H1 (cell line): ENCODE data around the gene RAB24. TPM values are rescaled to one million over a fixed set of nuclear protein-coding genes. Genes with fewer than 3 reads are reported as not detected.
A peak's percentile ranks its signal among the peaks of the same experiment; 100 is the strongest.

Experiments used
- CTCF ChIA-PET: fragments of 300-600 bp; sonication (Branson Sonifier 250); formaldehyde crosslinking; loops from one replicate; lab custom pipeline; 2021; ENCODE audit not compliant: partially characterized antibody; lab: Charles Lee
- POLR2A ChIA-PET: fragments of 300-600 bp; sonication (Branson Sonifier 250); formaldehyde crosslinking; loops from one replicate; lab custom pipeline; 2021; ENCODE audit warnings: inconsistent platforms; ENCODE audit not compliant: partially characterized antibody; lab: Charles Lee
- DNase-seq, 2 experiments: peaks; one replicate each; pipeline versions ENCODE4 v3.0.0 to v3.0.0-alpha.2; 2010 to 2022; ENCODE audit warnings: low spot score in 2 of 2, low read depth in 1 of 2, mixed read lengths in 1 of 2
- FAIRE-seq: peaks from 2 replicates; lab custom pipeline; 2011; peaks lifted over from hg19 to GRCh38; lab: Jason Lieb, UNC
- H2AFZ ChIP-seq: 2 replicates; pipeline ENCODE4 v1.8.1; 2012; ENCODE audit warnings: low read length, inconsistent platforms
- H2AK5ac ChIP-seq: 2 replicates; pipeline ENCODE4 v1.6.1; 2013; ENCODE audit warnings: low read depth, low read length
- H2BK120ac ChIP-seq: replicated peaks from 2 replicates; pipeline ENCODE3; 2013; ENCODE audit warnings: low read depth, low read length, inconsistent platforms
- H2BK12ac ChIP-seq: 2 replicates; pipeline ENCODE4 v1.6.1; 2013; ENCODE audit warnings: low read depth, low read length
- H2BK15ac ChIP-seq: 2 replicates; pipeline ENCODE4 v1.6.1; 2013; ENCODE audit warnings: low read length
- H2BK20ac ChIP-seq: 2 replicates; pipeline ENCODE4 v1.6.1; 2013; ENCODE audit warnings: low read length
- H2BK5ac ChIP-seq: 2 replicates; pipeline ENCODE4 v1.6.1; 2013; ENCODE audit warnings: low read depth, low read length
- H3K14ac ChIP-seq: 2 replicates; pipeline ENCODE4 v1.6.1; 2013; ENCODE audit warnings: inconsistent platforms; ENCODE audit not compliant: insufficient read length
- H3K18ac ChIP-seq: 2 replicates; pipeline ENCODE4 v1.6.1; 2013; ENCODE audit warnings: low read length; ENCODE audit errors: extremely low read depth
- H3K23ac ChIP-seq: 2 replicates; pipeline ENCODE4 v1.6.1; 2013; ENCODE audit warnings: inconsistent platforms; ENCODE audit not compliant: insufficient read length
- H3K23me2 ChIP-seq: 2 replicates; pipeline ENCODE4 v1.6.1; 2013; ENCODE audit warnings: low read depth, low read length
- H3K27ac ChIP-seq: 2 replicates; pipeline ENCODE4 v1.6.1; 2011; ENCODE audit warnings: low read depth, low read length, inconsistent platforms
- H3K27me3 ChIP-seq, 4 experiments: replicated peaks in 1 of 4; 1 replicate in 1 of 4; 2 replicates in 3 of 4; pipeline versions ENCODE4 v1.6.1 to v1.8.1; 2011 to 2013; ENCODE audit warnings: low read length in 3 of 4, mild to moderate bottlenecking in 3 of 4, inconsistent platforms in 2 of 4, mixed read lengths in 2 of 4, moderate library complexity in 1 of 4; ENCODE audit not compliant: control insufficient read depth in 3 of 4, insufficient read depth in 3 of 4; ENCODE audit errors: extremely low read depth in 1 of 4
- H3K36me3 ChIP-seq, 4 experiments: 2 replicates each; pipeline versions ENCODE4 v1.6.1 to v1.8.1; 2011 to 2013; ENCODE audit warnings: mild to moderate bottlenecking in 4 of 4, low read length in 3 of 4, moderate library complexity in 2 of 4, control low read depth in 1 of 4, inconsistent platforms in 1 of 4; ENCODE audit not compliant: insufficient read depth in 4 of 4, control insufficient read depth in 2 of 4
- H3K4ac ChIP-seq: replicated peaks from 2 replicates; pipeline ENCODE3; 2013; ENCODE audit warnings: low read length, low read depth, mixed read lengths, inconsistent platforms; ENCODE audit not compliant: insufficient read length
- H3K4me1 ChIP-seq, 4 experiments: replicated peaks in 1 of 4; 1 replicate in 1 of 4; 2 replicates in 3 of 4; pipeline versions ENCODE4 v1.6.1 to v1.8.1; 2011 to 2013; ENCODE audit warnings: low read length in 3 of 4, inconsistent platforms in 2 of 4, mixed read lengths in 1 of 4; ENCODE audit not compliant: insufficient read depth in 4 of 4, control insufficient read depth in 3 of 4
- H3K4me2 ChIP-seq, 2 experiments: 2 replicates each; pipeline versions ENCODE4 v1.6.1 to v1.8.1; 2011 to 2013; ENCODE audit warnings: low read depth in 2 of 2, low read length in 2 of 2, control low read depth in 1 of 2, inconsistent platforms in 1 of 2, mild to moderate bottlenecking in 1 of 2; ENCODE audit not compliant: insufficient read depth in 1 of 2
- H3K4me3 ChIP-seq, 4 experiments: fragments of 200-600, 300-600 bp in 1 of 4; sonication (generic), shearing (Covaris generic), sonication (Bioruptor Twin) in 1 of 4; 2 replicates each; pipeline versions ENCODE4 v1.5.1 to v1.8.1; 2011 to 2016; ENCODE audit warnings: low read length in 4 of 4, low read depth in 3 of 4, control low read depth in 2 of 4, inconsistent platforms in 2 of 4, mild to moderate bottlenecking in 2 of 4, mixed read lengths in 1 of 4, moderate library complexity in 1 of 4; ENCODE audit not compliant: insufficient read depth in 2 of 4; ENCODE audit errors: extremely low read depth in 1 of 4
- H3K56ac ChIP-seq: replicated peaks from 2 replicates; pipeline ENCODE3; 2013; ENCODE audit warnings: low read depth, mild to moderate bottlenecking, mixed read lengths, low read length, inconsistent platforms; ENCODE audit not compliant: insufficient read length
- H3K79me1 ChIP-seq: 2 replicates; pipeline ENCODE4 v1.6.1; 2013; ENCODE audit warnings: low read depth, low read length, control low read depth
- H3K79me2 ChIP-seq, 2 experiments: 2 replicates each; pipeline versions ENCODE4 v1.6.1 to v1.8.1; 2012 to 2013; ENCODE audit warnings: low read length in 2 of 2, mild to moderate bottlenecking in 2 of 2, inconsistent platforms in 1 of 2; ENCODE audit not compliant: insufficient read depth in 2 of 2, control insufficient read depth in 1 of 2
- H3K9ac ChIP-seq, 4 experiments: replicated peaks in 1 of 4; 1 replicate in 1 of 4; 2 replicates in 3 of 4; pipeline versions ENCODE4 v1.6.1 to v1.8.1; 2011 to 2013; ENCODE audit warnings: low read depth in 3 of 4, low read length in 3 of 4, control low read depth in 2 of 4, mild to moderate bottlenecking in 2 of 4, moderate library complexity in 2 of 4, inconsistent platforms in 1 of 4; ENCODE audit errors: extremely low read depth in 1 of 4
- H3K9me3 ChIP-seq, 2 experiments: 2 replicates each; pipeline versions ENCODE4 v1.6.1 to v1.8.1; 2012 to 2013; ENCODE audit warnings: mild to moderate bottlenecking in 2 of 2, moderate library complexity in 2 of 2, control low read depth in 1 of 2, inconsistent platforms in 1 of 2, low read depth in 1 of 2, low read length in 1 of 2, mixed read lengths in 1 of 2; ENCODE audit not compliant: insufficient read depth in 2 of 2
- H4K20me1 ChIP-seq, 2 experiments: replicated peaks in 1 of 2; 2 replicates each; pipeline versions ENCODE3 to v1.8.1; 2011 to 2013; ENCODE audit warnings: inconsistent platforms in 2 of 2, low read length in 2 of 2, mild to moderate bottlenecking in 1 of 2; ENCODE audit not compliant: insufficient read depth in 2 of 2, control insufficient read depth in 1 of 2
- H4K5ac ChIP-seq: 2 replicates; pipeline ENCODE4 v1.6.1; 2013; ENCODE audit warnings: low read length, low read depth, mixed read lengths, inconsistent platforms; ENCODE audit not compliant: insufficient read length
- H4K8ac ChIP-seq: 2 replicates; pipeline ENCODE4 v1.8.0; 2013; ENCODE audit warnings: mild to moderate bottlenecking, moderate library complexity, low read length, inconsistent platforms; ENCODE audit not compliant: insufficient read depth; ENCODE audit errors: extremely low read depth
- H4K91ac ChIP-seq: replicated peaks from 2 replicates; pipeline ENCODE3; 2013; ENCODE audit warnings: low read length, mixed read lengths, inconsistent platforms; ENCODE audit not compliant: insufficient read length
- BRCA1 ChIP-seq: IDR thresholded peaks from 2 replicates; pipeline ENCODE4 v1.6.1; 2012; ENCODE audit warnings: low read depth, low read length, improper control_type of control experiment
- SAP30 ChIP-seq: fragments of 300-600 bp; sonication (generic); IDR thresholded peaks from 2 replicates; pipeline ENCODE4 v1.7.1; 2012; ENCODE audit warnings: low read length, moderate library complexity, mild to moderate bottlenecking, inconsistent platforms; ENCODE audit not compliant: insufficient read depth, insufficient replicate concordance
- SIN3A ChIP-seq, 2 experiments: IDR thresholded peaks in 1 of 2; conservative IDR thresholded peaks in 1 of 2; 2 replicates each; pipeline ENCODE4 v1.6.1; 2011 to 2012; ENCODE audit warnings: low read length in 2 of 2, improper control_type of control experiment in 1 of 2, low read depth in 1 of 2, mild to moderate bottlenecking in 1 of 2
- TCF12 ChIP-seq: IDR thresholded peaks from 2 replicates; pipeline ENCODE4 v1.6.1; 2011; ENCODE audit warnings: low read depth, mild to moderate bottlenecking, low read length
- WGBS, 2 experiments: shearing (Covaris generic) in 1 of 2; methylation state at CpG; one replicate each; pipeline versions ENCODE4 v1.1.6 to v1.1.7; 2013 to 2015; ENCODE audit warnings: low lambda C conversion rate in 2 of 2, mixed read lengths in 2 of 2, inconsistent platforms in 1 of 2, low coverage in 1 of 2, missing lambda C conversion rate in 1 of 2; ENCODE audit not compliant: insufficient replicate concordance in 2 of 2, insufficient coverage in 1 of 2, insufficient read length in 1 of 2; ENCODE audit errors: extremely low coverage in 1 of 2, missing lambda C conversion rate in 1 of 2; 5-methylcytosine and 5-hydroxymethylcytosine counted together
- polyA plus RNA-seq, 7 experiments: library from polyadenylated mRNA; depleted of rRNA in 3 of 7; stranded (reverse) in 5 of 7; unstranded in 2 of 7; fragments of >200 nt in 5 of 7; fragments of 200-250 nt in 2 of 7; gene quantifications; 1 replicate in 5 of 7; 2 replicates in 1 of 7; 4 replicates in 1 of 7; pipeline versions ENCODE4 v1.2.1 to v1.2.3, GENCODE V29; 2011 to 2013; ENCODE audit warnings: missing spikeins in 2 of 7, mixed read lengths in 2 of 7
- total RNA-seq: library from RNA; stranded (reverse); fragmentation: NEBNext Ultra II Directional; extraction: Animal tissue kit (Norgen Biotek cat#: 25700); gene quantifications from 2 replicates; pipeline ENCODE4 v1.2.1, GENCODE V29; 2021

RAB24 gene
- total and polyA plus RNA-seq, 2 of the 8 experiments (the other 6 are each of a cell fraction or from before 2014, with no cell fraction given) = 18.8 to 33.8 TPM

- H3K18ac ChIP-seq = no peak overlapping the region; the same call in 1 of the 2 replicates
- H4K8ac ChIP-seq = no peak overlapping the region
- no peak overlapping the region for H2AK5ac ChIP-seq
- H3K9ac ChIP-seq = no peak overlapping the region
- no peak overlapping the region for H3K27ac ChIP-seq
- 26% methylated on average over 20 of the region's 20 CpGs; no CpG with 5 or more reads in 1 of the 2 experiments for WGBS, 2 experiments
- peaks cover 0 to 19% (median 14%) of the 10 kb centered on the region in 4 experiments; a peak in 6 of 7 replicates for H3K4me1 ChIP-seq
- no peak overlapping the region for H3K4ac ChIP-seq
- FAIRE-seq (no peak), DNase-seq (no peak)
- no peak overlapping the region for H4K91ac ChIP-seq
- H3K36me3 ChIP-seq = peaks cover 0 to 11% (median 8%) of the 10 kb centered on the region in 4 experiments; a peak in 5 of 8 replicates
- no peak overlapping the region for H2BK20ac ChIP-seq
- no peak overlapping the region for H3K14ac ChIP-seq
- H3K4me2 ChIP-seq = peak overlapping the region; percentile 97 to 99
- no peak overlapping the region for H3K56ac ChIP-seq
- H3K4me3 ChIP-seq = peak overlapping the region; percentile 19 to 70 (median 58); a peak in 6 of 8 replicates
- H3K23me2 ChIP-seq = peaks cover 11% of the 10 kb centered on the region
- peaks cover 0 to 11% of the 10 kb centered on the region in 2 experiments for H4K20me1 ChIP-seq
- H3K23ac ChIP-seq = no peak overlapping the region
- no peak overlapping the region for H2BK12ac ChIP-seq
- no peak overlapping the region for H2AFZ ChIP-seq
- TF ChIP-seq SIN3A (conservative IDR thresholded peaks at IDR 0.05 in 1 of 2, IDR thresholded peaks at IDR 0.05 in 1 of 2; ENCODE audit: low read depth in 1 of 2, low read length in 2 of 2) (peak; percentile 86 to 88), SAP30 (peak; percentile 59), TCF12 (peak; percentile 82; the same call in 1 of the 2 replicates), BRCA1 (no peak)
- TF ChIP-seq, all 59 proteins: peak for 3
- Histone ChIP-seq H4K5ac (no peak overlapping the region), H2BK120ac (no peak overlapping the region), H2BK15ac (no peak overlapping the region), H3K79me2 (no peaks in the 10 kb centered on the region), H3K79me1 (no peaks in the 10 kb centered on the region), H2BK5ac (no peak overlapping the region), H3K27me3 (no peaks in the 10 kb centered on the region), H3K9me3 (no peaks in the 10 kb centered on the region)
- CTCF ChIA-PET = interaction anchor here (1.0 to 16.6 kb wide), 25 partner anchors 8 to 496 kb away, joined by 3 to 251 read pairs (median 8); partner anchors contain the start of genes GRK6 and PRR7
- POLR2A ChIA-PET = interaction anchor here (0.7 to 6.0 kb wide), 15 partner anchors 9 to 195 kb away, joined by 3 to 26 read pairs (median 4); partner anchors contain the start of genes LMAN2, PRELID1, PRR7 and RAB24
Observed at GRCh38 chr5:177310757-177311391, 7.4 kb upstream of the RAB24 start.
